Measurements from ENCODE around the gene KLRF2.

- TF ChIP-seq, protein P1, sequence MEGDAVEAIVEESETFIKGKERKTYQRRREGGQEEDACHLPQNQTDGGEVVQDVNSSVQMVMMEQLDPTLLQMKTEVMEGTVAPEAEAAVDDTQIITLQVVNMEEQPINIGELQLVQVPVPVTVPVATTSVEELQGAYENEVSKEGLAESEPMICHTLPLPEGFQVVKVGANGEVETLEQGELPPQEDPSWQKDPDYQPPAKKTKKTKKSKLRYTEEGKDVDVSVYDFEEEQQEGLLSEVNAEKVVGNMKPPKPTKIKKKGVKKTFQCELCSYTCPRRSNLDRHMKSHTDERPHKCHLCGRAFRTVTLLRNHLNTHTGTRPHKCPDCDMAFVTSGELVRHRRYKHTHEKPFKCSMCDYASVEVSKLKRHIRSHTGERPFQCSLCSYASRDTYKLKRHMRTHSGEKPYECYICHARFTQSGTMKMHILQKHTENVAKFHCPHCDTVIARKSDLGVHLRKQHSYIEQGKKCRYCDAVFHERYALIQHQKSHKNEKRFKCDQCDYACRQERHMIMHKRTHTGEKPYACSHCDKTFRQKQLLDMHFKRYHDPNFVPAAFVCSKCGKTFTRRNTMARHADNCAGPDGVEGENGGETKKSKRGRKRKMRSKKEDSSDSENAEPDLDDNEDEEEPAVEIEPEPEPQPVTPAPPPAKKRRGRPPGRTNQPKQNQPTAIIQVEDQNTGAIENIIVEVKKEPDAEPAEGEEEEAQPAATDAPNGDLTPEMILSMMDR (IDR thresholded peaks at IDR 0.05) = no peak
- TF ChIP-seq POLR2AphosphoS5 (IDR thresholded peaks at IDR 0.05) (no peak), POLR2A (IDR thresholded peaks at IDR 0.05) (no peak)
These were observed 50.0 kb downstream of the KLRF2 start for GRCh38 chr12:9931245-9931644.
